MV-4-11 (cell line): Measurements from ENCODE around the gene RABGAP1L.

Experiments
- DNase-seq: peaks from one replicate; lab custom pipeline; 2025; lab: John Stamatoyannopoulos, UW

Gene RABGAP1L

DNA sequence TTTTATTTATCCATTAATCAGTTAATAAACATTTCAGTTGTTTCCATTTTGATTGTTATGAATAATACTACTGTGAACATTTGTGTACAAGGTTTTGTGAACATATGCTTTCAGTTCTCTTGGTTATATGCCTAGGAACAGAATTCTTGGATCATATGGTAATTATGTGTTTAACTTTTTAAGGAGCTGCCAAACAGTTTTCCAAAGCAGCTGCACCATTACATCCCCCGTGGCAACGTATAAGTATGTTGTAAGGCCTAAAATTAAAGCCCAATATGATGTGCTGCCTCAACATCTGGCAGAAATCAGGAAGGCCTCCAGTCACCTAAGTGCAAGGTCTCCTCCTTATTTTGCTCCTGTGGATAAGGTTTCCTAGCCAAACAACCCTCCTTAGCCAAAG lies 604.9 kb downstream of the RABGAP1L start:
- no peak for DNase-seq

DNA sequence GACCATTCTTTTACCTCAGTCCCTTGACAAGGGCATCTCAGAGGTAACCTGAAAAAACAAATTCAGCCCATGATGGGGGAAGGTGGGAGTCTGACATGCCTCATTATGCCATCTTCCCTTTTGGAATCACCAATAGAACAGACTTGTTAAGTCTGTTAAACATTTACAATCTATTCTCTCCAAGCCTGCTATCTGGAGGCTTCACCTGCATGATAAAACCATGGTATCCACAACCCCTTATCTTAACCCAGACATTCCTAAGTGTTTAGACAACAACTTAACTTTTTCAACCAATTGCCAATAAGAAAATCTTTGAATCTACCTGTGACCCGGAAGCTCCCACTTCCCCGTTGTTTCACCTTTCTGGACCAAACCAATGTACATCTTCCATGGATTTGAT lies 607.4 kb downstream of the RABGAP1L start:
- no peak for DNase-seq

DNA sequence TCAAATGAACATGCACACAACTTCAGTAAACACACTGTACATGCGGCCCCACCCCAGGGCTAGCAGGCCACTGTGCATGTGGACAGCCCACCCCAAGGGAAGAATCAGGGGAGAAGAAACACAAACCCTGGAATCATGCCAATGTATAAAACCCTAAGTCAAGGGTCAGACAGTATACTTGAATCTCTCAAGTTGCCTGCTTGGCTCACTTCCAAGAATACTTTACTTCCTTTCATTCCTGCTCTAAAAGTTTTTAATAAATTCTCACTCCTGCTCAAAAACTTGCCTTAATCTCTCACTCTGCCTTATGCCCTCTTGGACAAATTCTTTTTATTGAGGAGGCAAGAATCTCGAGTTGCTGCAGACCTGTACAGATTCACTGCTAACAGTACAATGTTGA lies 609.2 kb downstream of the RABGAP1L start:
- no peak for DNase-seq

DNA sequence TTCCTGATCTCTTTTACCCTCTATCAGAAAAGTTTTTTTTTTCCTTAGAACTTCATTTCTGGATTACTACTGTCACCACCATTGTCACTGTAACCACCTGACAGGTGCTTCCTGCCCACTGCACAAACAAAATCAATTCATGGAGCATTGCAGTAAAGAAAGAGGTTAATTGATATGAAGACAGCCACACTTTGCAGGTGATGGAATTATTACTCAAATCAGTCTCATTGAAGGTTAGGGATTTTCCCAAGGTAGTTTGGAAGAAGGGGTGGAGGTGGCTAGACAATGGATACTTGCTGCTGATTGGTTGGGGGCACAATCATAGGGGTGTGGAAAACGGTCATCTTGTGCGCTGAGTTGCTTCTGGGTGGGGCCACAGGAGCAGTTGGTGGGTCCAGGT lies 609.6 kb downstream of the RABGAP1L start:
- no peak for DNase-seq

DNA sequence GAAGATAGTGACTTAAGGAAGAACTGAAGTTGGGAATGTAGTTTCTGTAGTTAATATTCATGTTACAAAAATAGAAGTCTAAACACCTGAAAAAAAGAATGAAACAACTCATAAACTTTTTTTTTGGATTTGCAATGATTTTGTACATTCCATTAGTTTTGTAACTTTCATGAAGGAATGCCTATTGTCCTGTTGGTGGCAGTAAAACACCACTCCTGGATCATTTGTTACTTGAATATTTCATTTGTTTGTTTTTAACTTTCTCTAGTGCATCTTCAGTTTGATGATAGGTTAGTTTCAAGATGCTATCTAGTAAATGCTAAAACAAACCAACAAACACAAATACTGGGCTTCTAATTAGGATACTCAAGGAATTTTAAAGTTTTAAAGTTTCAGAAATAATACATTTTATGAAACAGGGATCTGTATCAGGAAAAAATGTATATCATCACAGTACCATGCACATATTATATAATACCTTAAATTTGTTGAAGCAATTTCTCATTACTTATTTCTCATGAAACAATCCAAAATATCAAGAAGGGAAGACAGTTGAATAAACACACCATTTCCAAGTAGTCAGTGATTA lies 610.7 kb downstream of the RABGAP1L start:
- peak; percentile 41 for DNase-seq

DNA sequence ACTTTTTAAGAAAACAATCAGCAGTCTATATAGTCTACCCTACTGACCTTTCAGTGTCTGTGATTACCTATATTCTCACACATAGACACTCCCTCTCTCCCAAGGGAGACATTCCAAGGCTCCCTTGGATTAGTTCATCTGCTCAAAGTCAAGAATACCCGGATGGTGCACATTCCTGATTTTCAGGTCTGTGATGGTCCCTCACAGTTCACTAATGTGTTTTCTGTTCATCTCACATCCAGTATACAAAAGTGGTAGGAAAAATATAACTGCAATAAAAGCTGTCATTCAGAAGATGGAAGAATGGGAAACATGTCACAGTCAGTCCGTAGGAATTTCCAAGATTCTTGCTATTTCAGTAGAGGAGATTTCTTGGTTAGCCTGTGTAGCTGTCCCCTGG lies 616.3 kb downstream of the RABGAP1L start:
- DNase-seq = no peak

DNA sequence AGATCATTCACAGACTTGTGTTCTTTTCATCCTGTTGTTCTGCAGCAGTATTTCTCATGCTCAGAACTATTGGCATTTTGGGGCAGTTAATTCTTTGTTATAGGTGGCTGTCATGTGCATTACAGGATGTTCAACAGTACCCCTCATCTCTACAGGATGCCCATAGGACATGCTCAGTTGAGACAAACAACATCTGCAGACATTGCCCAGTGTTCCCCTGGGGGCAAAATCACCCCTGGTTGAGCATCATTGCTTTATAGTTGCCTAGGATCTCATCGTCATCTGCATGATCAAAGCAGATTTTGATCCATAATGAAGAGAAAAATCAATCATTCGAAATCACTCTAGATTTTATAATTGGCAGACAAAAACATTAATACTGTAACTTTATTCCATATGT lies 617.9 kb downstream of the RABGAP1L start:
- DNase-seq = no peak

DNA sequence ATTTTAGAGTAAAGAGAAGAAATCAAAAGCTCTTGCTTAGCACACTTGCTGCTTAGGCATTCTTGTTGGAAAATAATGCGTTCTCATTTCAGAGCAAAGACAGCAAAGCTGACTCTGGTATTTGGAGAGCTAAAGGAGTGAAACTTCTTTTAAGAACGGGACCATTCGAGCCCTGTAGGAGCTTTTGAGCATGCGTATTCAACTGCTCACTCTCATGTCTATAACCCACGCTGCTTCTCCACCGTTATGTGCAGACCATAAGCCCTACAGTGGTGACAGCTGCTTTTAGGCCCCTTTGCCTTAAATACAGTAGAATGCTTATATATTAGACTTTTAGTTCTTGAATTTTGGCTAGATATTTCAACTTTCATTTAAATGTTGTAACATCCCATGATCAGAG lies 626.2 kb downstream of the RABGAP1L start:
- no peak for DNase-seq

DNA sequence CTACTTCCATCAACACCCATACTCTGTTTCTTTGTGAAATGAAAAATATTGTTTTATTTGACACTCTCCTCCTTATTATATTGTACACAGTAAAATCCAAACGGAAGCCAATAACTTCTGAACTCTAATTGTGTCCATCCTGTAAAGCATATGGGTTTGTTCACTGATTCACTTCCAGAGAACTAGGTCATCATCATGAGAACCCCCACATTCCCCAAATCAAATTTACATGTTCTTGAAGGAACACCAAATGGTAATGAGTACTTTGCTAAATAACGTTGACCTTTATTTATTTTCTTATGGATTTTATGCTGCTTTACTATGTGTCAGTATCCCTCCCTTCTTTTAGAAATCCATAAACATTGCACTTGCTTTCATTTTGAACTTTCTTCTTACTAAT lies 627.0 kb downstream of the RABGAP1L start:
- DNase-seq = no peak

DNA sequence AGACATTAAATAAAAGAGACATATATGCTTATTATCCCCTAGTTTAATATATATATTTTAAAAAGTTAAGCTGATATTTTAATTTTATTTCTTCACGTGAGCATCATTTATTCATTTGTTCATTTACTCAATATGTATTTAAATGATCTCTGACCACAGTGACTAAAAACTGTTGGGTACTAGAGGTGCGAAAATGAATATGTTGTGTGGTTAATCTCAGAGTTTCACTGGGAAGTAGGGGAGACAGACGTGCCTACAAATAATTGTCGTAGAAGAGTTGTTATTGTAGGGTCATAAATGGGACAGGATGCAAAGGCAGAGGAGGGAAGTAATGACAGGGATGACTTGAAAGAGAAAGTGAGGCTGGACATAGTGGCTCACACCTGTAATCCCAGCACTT lies 627.4 kb downstream of the RABGAP1L start:
- DNase-seq = no peak

DNA sequence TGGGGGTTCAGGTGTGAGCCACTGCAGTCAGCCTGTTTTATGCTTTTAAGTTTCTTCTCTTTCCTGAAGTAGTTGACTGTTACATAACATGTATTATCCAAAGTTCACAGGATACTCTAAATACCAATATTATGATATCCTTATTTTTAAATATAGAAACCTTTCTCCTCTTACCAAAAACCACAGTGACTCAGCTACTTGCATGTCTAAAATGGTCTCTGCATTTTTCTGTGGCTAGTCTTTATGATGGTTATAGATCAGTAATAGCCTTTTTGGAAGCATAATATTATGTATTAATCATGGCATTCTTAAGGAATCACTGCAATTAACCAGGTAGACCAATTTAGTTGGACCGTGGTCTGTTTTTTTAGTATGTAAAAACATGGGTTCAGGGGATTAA lies 629.7 kb downstream of the RABGAP1L start:
- peak; percentile 81 for DNase-seq

DNA sequence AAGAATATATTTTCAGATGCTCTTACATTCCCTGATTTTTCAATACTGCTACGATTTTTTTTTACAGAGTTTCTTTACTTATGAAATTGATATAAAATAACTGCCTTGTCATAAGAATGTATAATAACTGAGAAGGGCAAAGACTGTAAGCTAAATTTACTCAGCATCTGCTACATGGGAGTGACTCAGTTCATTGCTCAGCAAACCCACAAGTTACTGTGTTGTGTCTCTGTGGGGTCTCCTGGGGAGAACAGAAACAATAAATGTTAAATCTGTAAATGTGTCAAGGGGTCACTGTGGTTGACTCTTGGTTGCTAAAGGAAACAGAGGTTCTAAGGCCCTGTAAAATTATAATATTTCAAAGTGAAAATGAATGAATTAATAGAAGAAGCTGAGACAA lies 630.1 kb downstream of the RABGAP1L start:
- peak; percentile 78 for DNase-seq

DNA sequence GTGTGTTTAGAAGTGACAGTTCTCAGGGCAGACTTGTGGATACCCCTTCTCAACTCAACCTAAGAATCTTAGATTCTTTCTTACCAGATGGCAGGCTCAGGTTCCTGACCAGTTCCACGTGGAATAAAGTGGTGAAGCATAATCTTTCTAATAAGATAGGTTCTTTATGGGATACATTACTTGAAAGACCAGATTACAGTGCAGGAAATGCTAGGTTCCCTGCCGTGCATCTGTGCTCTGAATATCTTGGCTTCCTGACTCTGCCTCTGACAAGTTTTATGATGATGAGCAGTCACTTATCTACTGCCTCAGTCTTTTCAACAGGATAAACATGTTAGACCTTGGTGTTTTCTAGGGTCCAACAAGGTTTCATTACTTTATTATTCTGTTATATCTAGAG lies 632.5 kb downstream of the RABGAP1L start:
- DNase-seq = no peak

DNA sequence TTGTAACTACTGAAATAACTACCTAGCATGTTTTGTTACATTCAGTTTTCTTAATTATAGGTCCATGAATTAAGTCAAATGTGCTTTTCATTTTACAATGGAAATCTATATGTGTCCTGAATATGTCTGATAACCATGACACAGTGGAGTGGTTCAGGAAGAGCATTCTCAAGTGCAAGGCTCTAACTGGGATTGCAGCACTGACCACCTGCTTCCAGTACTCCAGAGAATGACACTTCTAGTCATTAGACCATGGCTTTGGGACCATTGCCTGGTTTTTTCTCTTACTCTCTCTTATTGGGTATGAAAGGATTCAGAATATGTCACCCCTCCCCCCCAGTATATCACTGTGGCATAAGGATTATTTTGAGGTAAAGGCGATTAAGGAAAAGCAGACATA lies 635.5 kb downstream of the RABGAP1L start:
- no peak for DNase-seq

DNA sequence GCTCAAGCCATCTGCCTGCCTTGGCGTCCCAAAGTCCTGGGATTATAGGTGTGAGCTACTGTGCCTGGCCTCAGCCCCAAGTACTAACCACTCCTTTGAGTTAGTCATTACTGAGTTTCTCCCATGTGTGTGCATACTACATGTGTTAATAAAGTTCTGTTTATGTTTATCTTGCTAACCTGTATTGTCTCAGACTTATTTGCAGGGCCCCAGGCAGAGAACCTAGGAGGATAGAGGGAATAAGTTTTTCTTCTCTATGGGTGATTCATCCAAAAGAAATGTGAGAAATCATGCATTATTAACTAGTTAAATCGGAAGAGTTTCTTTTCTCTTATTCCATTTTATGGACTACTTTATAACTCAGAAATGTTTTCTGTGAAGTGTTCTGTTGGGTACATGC lies 636.5 kb downstream of the RABGAP1L start:
- DNase-seq = no peak

DNA sequence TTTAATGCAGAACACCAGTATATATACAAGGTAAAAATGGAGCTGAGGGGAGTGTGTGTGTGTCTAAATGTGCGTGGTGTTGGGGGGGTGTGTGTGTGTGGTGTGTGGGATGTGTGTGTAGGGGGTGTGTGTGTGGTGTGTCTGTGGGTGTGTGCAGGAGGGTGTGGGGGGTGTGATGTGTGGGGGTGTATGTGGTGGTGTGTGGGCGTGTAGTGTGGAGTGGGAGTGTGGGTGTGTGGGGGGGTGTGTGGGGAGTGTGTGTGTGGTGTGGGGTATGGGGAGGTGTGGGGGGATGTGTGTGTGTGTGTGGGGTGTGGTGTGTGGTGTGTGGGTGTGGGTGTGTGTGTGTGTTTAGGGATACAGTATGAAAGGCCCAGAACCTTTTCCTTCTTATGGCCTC lies 638.1 kb downstream of the RABGAP1L start:
- no peak for DNase-seq

DNA sequence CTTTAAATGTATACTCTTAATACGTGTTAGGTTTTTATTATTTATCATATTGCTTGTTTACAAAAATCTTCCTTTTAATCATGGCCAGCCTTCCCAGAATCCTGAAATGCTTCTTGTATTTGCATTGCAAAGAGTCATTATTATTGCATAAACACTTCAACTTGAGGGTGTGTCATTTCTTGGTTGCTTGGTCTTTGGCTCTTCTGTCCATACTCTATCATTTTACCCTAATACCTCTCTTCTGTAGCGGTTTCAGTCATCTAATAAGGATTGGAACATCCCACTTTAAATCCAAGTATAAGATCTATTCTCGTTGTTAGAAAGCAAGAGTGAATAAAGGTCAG lies 639.8 kb downstream of the RABGAP1L start:
- DNase-seq = no peak

DNA sequence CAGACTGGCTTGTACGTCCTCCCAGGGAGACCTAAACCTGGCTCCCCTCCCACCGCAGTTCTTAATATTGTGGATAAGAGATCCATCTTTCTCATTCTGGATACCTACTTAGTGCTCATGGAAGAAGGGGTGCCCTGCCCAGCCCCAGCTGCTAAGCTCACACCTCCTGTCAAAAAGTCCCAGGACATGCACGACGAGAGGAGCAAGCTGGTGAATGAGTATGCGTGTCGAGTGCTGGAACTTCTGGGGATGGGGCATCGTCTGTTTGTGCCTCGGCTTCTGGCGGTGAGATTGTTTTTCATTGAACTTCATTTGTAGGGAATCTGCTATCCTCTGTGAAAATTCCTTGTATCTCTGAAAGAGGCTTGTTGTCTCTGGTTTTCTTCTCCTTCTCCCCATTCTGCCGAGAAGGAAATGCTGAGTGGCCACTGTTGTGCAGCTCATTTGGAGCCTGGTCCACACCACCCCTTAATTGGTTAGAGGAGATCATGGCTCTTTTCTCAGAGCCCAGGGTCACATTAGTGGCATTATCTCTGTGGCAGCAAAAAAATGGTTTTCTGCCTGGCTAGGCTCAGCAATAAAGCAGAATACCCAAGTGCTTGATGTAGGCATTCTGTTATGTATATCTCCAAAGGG lies 641.0 kb downstream of the RABGAP1L start:
- DNase-seq = no peak

DNA sequence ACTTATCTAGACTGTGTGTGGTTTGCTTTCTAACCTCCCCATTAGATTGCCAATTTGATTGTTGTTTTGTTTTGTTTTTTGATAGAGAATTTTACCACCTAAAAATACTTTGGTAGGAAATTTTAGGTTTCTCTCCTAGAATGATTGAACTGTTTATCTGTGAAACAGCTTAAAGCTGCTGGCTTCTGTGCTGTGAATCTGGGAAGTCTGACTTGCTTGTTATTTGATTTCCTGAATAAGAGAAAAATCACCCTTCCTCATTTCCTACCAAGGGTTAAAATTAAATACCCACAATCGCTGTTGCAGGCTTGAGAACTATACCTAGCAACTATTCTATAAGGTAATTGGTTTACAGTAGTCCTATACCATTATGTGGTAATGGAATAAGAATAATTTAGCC lies 641.6 kb downstream of the RABGAP1L start:
- DNase-seq = no peak

DNA sequence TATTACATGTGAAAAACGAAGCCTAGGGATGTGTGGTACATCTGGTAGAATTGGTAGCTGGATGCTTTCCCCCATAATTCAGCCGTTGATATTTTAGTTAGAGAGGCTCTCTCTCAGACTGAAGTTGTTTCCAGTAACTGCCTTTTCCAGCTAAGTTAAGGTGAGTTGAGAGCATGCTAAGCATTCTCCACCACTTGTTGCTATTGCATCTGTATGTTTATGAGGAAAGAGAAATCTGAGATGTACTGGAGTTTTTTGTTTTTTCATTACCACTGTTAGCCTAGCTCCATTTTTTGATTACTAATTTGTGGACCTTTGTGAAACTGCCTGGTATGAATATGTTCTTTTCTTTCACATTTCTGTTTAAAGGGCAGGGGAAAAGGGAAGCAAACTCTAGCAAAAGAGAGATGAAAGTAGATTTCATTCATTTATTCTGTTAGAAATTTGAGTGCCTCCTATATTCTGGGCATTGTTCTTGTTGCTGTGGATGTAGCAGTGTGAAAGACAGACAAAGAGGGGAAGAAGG lies 650.5 kb downstream of the RABGAP1L start:
- no peak for DNase-seq

DNA sequence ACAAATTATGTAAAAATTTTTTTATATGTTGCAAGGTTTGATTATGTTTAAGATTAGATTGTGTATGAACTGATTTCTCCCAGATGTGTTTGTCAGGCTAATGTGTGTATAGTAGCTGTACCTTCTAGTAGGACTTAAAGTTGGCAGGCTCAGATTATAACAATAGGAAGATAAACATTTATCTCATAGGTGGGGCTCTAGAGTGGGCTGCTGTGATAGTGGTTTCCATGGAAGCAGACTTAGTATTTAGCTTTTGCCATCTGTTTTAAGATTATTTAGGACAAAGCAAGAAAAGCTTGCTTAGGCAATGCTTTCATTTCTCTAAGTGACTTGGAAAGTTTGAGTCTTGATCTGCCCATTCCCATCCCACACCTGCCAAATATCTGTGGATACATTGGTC lies 652.7 kb downstream of the RABGAP1L start:
- DNase-seq = no peak

DNA sequence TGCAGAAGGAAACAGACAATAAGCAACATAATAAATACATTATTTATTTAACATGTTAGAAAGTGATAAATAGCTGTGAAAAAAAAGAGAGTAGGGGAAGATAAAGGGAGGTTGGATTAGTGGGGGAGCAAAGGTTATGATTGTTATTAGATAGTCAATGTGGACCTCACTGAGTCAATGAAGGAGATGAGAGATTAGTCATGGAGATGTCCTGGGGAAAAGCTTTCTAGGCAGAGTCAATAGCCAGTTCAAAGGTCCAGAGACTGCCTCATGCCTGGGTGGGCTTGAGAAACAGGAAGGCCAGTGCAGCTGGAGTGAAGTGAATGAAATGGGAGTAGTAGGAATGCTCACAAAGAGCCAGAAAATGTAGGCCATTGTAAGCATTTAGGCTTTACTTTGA lies 653.3 kb downstream of the RABGAP1L start:
- DNase-seq = no peak

DNA sequence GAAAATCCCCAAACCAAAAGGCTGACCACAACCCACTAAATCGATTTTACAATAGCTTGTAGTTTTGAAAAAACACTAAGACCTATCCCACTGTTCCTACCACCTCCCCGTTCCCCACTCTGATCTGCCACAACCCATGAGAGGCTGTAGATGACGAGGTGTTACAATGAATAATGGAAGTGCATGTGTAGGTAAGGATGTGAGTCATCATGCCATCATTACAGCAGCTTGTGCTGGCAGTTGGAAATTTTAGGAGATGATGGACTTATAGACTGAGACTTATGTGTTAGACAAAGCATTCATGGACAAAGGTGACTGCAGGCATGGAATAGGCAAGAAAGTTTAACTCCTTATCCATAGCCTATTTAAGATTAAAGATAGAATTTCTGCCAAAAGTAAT lies 655.7 kb downstream of the RABGAP1L start:
- no peak for DNase-seq

DNA sequence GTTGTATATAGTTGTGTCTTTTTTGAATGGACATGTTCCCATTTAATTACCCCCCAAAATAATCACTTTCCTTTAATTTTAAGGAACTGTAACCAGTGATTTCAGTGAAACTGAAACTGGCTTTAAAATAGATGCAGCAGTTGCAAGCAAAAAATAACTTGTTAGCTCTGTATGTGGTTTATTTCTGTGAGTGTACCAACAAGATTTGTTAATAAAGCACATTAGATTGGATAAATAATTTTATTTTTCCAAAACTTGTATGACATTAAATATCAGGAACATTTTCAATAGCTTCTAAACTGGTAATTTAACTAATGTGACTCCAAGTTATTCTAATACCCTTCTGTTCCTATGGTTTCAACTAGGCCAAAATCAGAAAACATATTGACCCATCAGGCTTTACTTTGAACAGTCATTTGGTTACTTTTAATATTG lies 656.2 kb downstream of the RABGAP1L start:
- peak; percentile 56 for DNase-seq
